Gastroesophageal sphincter (tissue), 4 donors: Measurements from ENCODE around the gene SETBP1. TPM values are rescaled to one million over a fixed set of nuclear protein-coding genes. Genes with fewer than 3 reads are reported as not detected.

Experiments used
- ATAC-seq: fragments of 150-250 bp; one replicate; pipeline ENCODE4 v1.9.1; 2016; ENCODE audit warnings: mild to moderate bottlenecking, moderate library complexity
- H3K27ac ChIP-seq, 4 donors: fragments of 200-600 bp; sonication (generic) in 3 of 4; 1 replicate in 3 of 4; 2 replicates in 1 of 4; pipeline ENCODE4 v1.5.1; 2016 to 2019
- H3K27me3 ChIP-seq: fragments of 200-600 bp; sonication (generic); one replicate; pipeline ENCODE4 v1.5.1; 2019
- H3K36me3 ChIP-seq, 2 donors: fragments of 200-600 bp; sonication (generic); one replicate each; pipeline ENCODE4 v1.5.1; 2019; ENCODE audit warnings: control low read depth in 1 of 2
- H3K4me1 ChIP-seq, 3 donors: fragments of 200-600 bp; sonication (generic); 1 replicate in 2 of 3; 2 replicates in 1 of 3; pipeline ENCODE4 v1.5.1; 2016 to 2019; ENCODE audit warnings: control low read depth in 2 of 3
- H3K4me3 ChIP-seq, 2 donors: fragments of 200-600 bp; sonication (generic); one replicate each; pipeline ENCODE4 v1.5.1; 2019; ENCODE audit warnings: mild to moderate bottlenecking in 1 of 2, moderate library complexity in 1 of 2
- H3K9me3 ChIP-seq, 3 donors: fragments of 200-600 bp; sonication (generic); one replicate each; pipeline ENCODE4 v1.5.1; 2017 to 2019; ENCODE audit warnings: control low read depth in 2 of 3
- CTCF ChIP-seq, 4 experiments: fragments of 200-600 bp in 2 of 4; fragments of 450-650 bp in 2 of 4; sonication (generic) in 1 of 4; IDR thresholded peaks; one replicate each; pipeline ENCODE4 v1.5.1; 2017 to 2019; ENCODE audit warnings: antibody characterized with exemption in 4 of 4, mild to moderate bottlenecking in 2 of 4, moderate library complexity in 2 of 4
- EP300 ChIP-seq: sonication (generic); formaldehyde crosslinking; IDR thresholded peaks from one replicate; pipeline ENCODE4 v1.6.1; 2017; ENCODE audit warnings: antibody characterized with exemption, mild to moderate bottlenecking
- POLR2A ChIP-seq, 2 donors: fragments of 450-650 bp; IDR thresholded peaks; one replicate each; pipeline ENCODE4 v1.6.1; 2017; ENCODE audit warnings: antibody characterized with exemption in 2 of 2, mild to moderate bottlenecking in 2 of 2, moderate library complexity in 1 of 2
- POLR2AphosphoS5 ChIP-seq: sonication (generic); formaldehyde crosslinking; IDR thresholded peaks from one replicate; pipeline ENCODE4 v1.6.1; 2017; ENCODE audit warnings: antibody characterized with exemption
- WGBS, 2 donors: methylation state at CpG; one replicate each; pipeline ENCODE4 v1.1.5; 2018; ENCODE audit warnings: low coverage in 1 of 2; 5-methylcytosine and 5-hydroxymethylcytosine counted together
- total RNA-seq, 4 donors: library from RNA; depleted of rRNA; stranded (reverse); fragments of >200 nt; gene quantifications; one replicate each; pipeline ENCODE4 v1.1.0, GENCODE V29; 2016

The SETBP1 gene
- total RNA-seq, result 10 to 100 TPM; 42.5 to 87.6 (median 67.8) TPM

- ATAC-seq, result peak; percentile 53
- 0% methylated on average over 3 to 4 of the region's 64 CpGs for WGBS, 2 donors
These were observed at the start of gene SETBP1 for GRCh38 chr18:44680273-44681075. Gene SETBP1, plus strand, starts transcription at chr18:44680888. Its CDS starts 20,459 bp downstream, at chr18:44701347.

GRCh38 chr18:44632469-44633145 is 48.1 kb upstream of the SETBP1 start:
- TF ChIP-seq POLR2A (IDR thresholded peaks at IDR 0.05) (no peak), CTCF (IDR thresholded peaks at IDR 0.05) (no peak), POLR2AphosphoS5 (no peak), EP300 (no peak)
- no peak overlapping the region for H3K27ac ChIP-seq
- 89 to 94% methylated on average over 3 of the region's 3 CpGs for WGBS, 2 donors
- no peaks in the 10 kb centered on the region for H3K36me3 ChIP-seq
- ATAC-seq, result no peak
- peaks cover 0 to 7% (median 0%) of the 10 kb centered on the region in 3 donors for H3K4me1 ChIP-seq
- no peak overlapping the region for H3K4me3 ChIP-seq
- no peaks in the 10 kb centered on the region for H3K9me3 ChIP-seq
- H3K27me3 ChIP-seq, result no peaks in the 10 kb centered on the region

More at GRCh38 chr18:44680273-44681075, at the start of gene SETBP1:
- peak within 1 kb of the TSS; percentile 98 to 99 (median 99) for H3K27ac ChIP-seq
- peak in 2 of 4 experiments; percentile 6 to 49 for TF ChIP-seq CTCF (IDR thresholded peaks at IDR 0.05)
- TF ChIP-seq POLR2A (IDR thresholded peaks at IDR 0.05), result peak in 1 of 2 donors; percentile 23
- TF ChIP-seq EP300, result no peak
- peak; percentile 45 for TF ChIP-seq POLR2AphosphoS5
- H3K4me3 ChIP-seq, result peak within 1 kb of the TSS; percentile 93 to 99
- H3K27me3 ChIP-seq, result no peaks in the 10 kb centered on the region
- H3K9me3 ChIP-seq, result no peaks in the 10 kb centered on the region
- H3K4me1 ChIP-seq, result peaks cover 0 to 52% (median 16%) of the 10 kb centered on the region in 3 donors
- H3K36me3 ChIP-seq, result no peaks in the 10 kb centered on the region

- ATAC-seq, result no peak
- no peak overlapping the region for H3K4me3 ChIP-seq
- 95 to 100% methylated on average over 3 of the region's 3 CpGs for WGBS, 2 donors
These were observed 45.1 kb upstream of the SETBP1 start for GRCh38 chr18:44635546-44635945.

GRCh38 chr18:44636241-44636640 is 44.4 kb upstream of the SETBP1 start:
- TF ChIP-seq POLR2AphosphoS5 (no peak), EP300 (no peak), POLR2A (IDR thresholded peaks at IDR 0.05) (no peak), CTCF (IDR thresholded peaks at IDR 0.05) (no peak)
- no peaks in the 10 kb centered on the region for H3K27me3 ChIP-seq
- ATAC-seq, result no peak
- H3K9me3 ChIP-seq, result no peaks in the 10 kb centered on the region
- no peaks in the 10 kb centered on the region for H3K36me3 ChIP-seq
- peaks cover 0 to 13% (median 0%) of the 10 kb centered on the region in 3 donors for H3K4me1 ChIP-seq
- no peak overlapping the region for H3K4me3 ChIP-seq
- no peak overlapping the region for H3K27ac ChIP-seq

More at GRCh38 chr18:44635546-44635945, 45.1 kb upstream of the SETBP1 start:
- H3K9me3 ChIP-seq, result no peaks in the 10 kb centered on the region
- TF ChIP-seq EP300 (no peak), POLR2A (IDR thresholded peaks at IDR 0.05) (no peak), CTCF (IDR thresholded peaks at IDR 0.05) (no peak), POLR2AphosphoS5 (no peak)
- H3K36me3 ChIP-seq, result no peaks in the 10 kb centered on the region
- no peak overlapping the region for H3K27ac ChIP-seq
- peaks cover 0 to 13% (median 0%) of the 10 kb centered on the region in 3 donors for H3K4me1 ChIP-seq
- H3K27me3 ChIP-seq, result no peaks in the 10 kb centered on the region
